GM12878 (cell line): ENCODE measurements around the gene SCIN.

ENCODE experiments used
- CEBPB ChIP-seq, 2 experiments: fragments of 150-350 bp in 1 of 2; IDR thresholded peaks; 2 replicates each; pipeline ENCODE4 v1.6.1; 2012 to 2014; ENCODE audit warnings: low read depth in 2 of 2, low read length in 2 of 2, borderline replicate concordance in 1 of 2, inconsistent platforms in 1 of 2
- PBX3 ChIP-seq: IDR thresholded peaks from 2 replicates; pipeline ENCODE4 v1.6.1; 2011; ENCODE audit warnings: mild to moderate bottlenecking, low read depth, low read length, moderate library complexity; ENCODE audit not compliant: insufficient replicate concordance
- SMC3 ChIP-seq: IDR thresholded peaks from 2 replicates; pipeline ENCODE4 v1.6.1; 2011; ENCODE audit warnings: low read length, improper control_type of control experiment, borderline replicate concordance
- TF ChIP-seq, protein P1 (sequence below), 3 experiments: IDR thresholded peaks in 2 of 3; conservative IDR thresholded peaks in 1 of 3; 2 replicates each; pipeline ENCODE4 v1.5.1; 2011; ENCODE audit warnings: low read depth in 3 of 3, low read length in 3 of 3, mild to moderate bottlenecking in 3 of 3, control low read depth in 2 of 3, moderate library complexity in 2 of 3, inconsistent platforms in 1 of 3, mixed read lengths in 1 of 3; ENCODE audit not compliant: control insufficient read depth in 2 of 3, insufficient read depth in 1 of 3; ENCODE audit errors: extremely low read depth in 1 of 3

DNA sequence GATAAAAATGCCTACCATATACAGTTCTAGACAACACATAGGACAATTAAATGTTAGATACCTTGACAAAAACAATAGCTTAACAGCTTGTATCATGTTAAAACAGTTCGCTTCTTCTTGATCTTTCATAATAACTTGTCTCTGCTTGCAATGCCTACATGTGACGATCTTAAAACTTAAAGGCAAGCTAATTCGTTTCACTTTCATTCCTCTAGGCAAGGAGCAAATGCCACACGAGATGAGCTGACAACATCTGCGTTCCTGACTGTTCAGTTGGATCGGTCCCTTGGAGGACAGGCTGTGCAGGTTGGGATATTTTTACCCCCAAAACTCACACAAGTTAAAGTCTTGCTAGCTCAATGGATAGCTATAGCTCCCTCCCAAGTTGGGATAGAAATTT is 65.3 kb downstream of the SCIN start:
- no peak for TF ChIP-seq SMC3
- TF ChIP-seq PBX3: no peak
- TF ChIP-seq, protein P1, sequence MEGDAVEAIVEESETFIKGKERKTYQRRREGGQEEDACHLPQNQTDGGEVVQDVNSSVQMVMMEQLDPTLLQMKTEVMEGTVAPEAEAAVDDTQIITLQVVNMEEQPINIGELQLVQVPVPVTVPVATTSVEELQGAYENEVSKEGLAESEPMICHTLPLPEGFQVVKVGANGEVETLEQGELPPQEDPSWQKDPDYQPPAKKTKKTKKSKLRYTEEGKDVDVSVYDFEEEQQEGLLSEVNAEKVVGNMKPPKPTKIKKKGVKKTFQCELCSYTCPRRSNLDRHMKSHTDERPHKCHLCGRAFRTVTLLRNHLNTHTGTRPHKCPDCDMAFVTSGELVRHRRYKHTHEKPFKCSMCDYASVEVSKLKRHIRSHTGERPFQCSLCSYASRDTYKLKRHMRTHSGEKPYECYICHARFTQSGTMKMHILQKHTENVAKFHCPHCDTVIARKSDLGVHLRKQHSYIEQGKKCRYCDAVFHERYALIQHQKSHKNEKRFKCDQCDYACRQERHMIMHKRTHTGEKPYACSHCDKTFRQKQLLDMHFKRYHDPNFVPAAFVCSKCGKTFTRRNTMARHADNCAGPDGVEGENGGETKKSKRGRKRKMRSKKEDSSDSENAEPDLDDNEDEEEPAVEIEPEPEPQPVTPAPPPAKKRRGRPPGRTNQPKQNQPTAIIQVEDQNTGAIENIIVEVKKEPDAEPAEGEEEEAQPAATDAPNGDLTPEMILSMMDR (IDR thresholded peaks at IDR 0.05 in 2 of 3, conservative IDR thresholded peaks at IDR 0.05 in 1 of 3; ENCODE audit: control insufficient read depth in 2 of 3, extremely low read depth in 1 of 3, insufficient read depth in 1 of 3, low read depth in 3 of 3, low read length in 3 of 3): no peak
- TF ChIP-seq CEBPB (IDR thresholded peaks at IDR 0.05; ENCODE audit: borderline replicate concordance in 1 of 2, low read depth in 2 of 2, low read length in 2 of 2): no peak
